Activated T-helper 1 cell treated with anti-CD3 and anti-CD28 coated beads, Interleukin-12 subunit alpha, Interleukin-12 subunit beta, Interleukin-2, Interleukin-4 antibody, amounts not matched to agents 30 ng/mL and 10 ng/mL and 1 ng/mL, durations not matched to agents 14 hours and 24 hours and 36 hours (primary cell): ENCODE measurements around the gene ZC3H7A. TPM values are rescaled to one million over a fixed set of nuclear protein-coding genes. Genes with fewer than 3 reads are reported as not detected.
"Not testable (repeated sequence)": the region's sequence is repeated elsewhere in the genome, so short reads cannot be mapped to it uniquely, and the experiment has no call there.

Experiments
- DNase-seq: peaks from one replicate; pipeline ENCODE4 v3.0.0; 2021; ENCODE audit warnings: low spot score
- H3K27ac Mint-ChIP-seq: one replicate; pipeline ENCODE4 v1.8.0; 2021; ENCODE audit warnings: mild to moderate bottlenecking, mixed read lengths
- H3K27me3 Mint-ChIP-seq: one replicate; pipeline ENCODE4 v1.8.0; 2022; ENCODE audit warnings: mild to moderate bottlenecking, moderate library complexity, mixed read lengths; ENCODE audit not compliant: insufficient read depth
- H3K36me3 Mint-ChIP-seq: one replicate; pipeline ENCODE4 v1.8.0; 2021; ENCODE audit warnings: low read depth, mixed read lengths
- H3K4me1 Mint-ChIP-seq: one replicate; pipeline ENCODE4 v1.8.0; 2021; ENCODE audit warnings: low read depth, mixed read lengths
- H3K4me3 Mint-ChIP-seq: one replicate; pipeline ENCODE4 v1.8.0; 2021; ENCODE audit warnings: mild to moderate bottlenecking, moderate library complexity, mixed read lengths
- H3K9me3 Mint-ChIP-seq: one replicate; pipeline ENCODE4 v1.8.0; 2021; ENCODE audit warnings: mixed read lengths
- intact Hi-C: fragments of 100-400 bp; cut with micrococcal nuclease; formaldehyde crosslinking; loops from one replicate; pipeline ENCODE4 v1.15.1; 2024
- total RNA-seq: library from RNA; stranded (reverse); gene quantifications from 2 replicates; pipeline ENCODE4 v1.2.3, GENCODE V29; 2022

Gene ZC3H7A
- total RNA-seq = 71.0 and 78.9 TPM in 2 replicates

GRCh38 chr16:11797166-11797956, at the start of gene ZC3H7A:
TSS of gene ZC3H7A (minus strand) at chr16:11797258. CDS start at chr16:11782354, 14,904 bp downstream.
- H3K27me3 Mint-ChIP-seq = no peaks in the 10 kb centered on the region
- H3K36me3 Mint-ChIP-seq = peaks cover 37% of the 10 kb centered on the region
- peak; percentile 95 for DNase-seq
- intact Hi-C loops = loop anchor here (1.0 to 5.0 kb wide), 9 partner anchors 14 to 855 kb away; partner anchors contain the start of genes CLEC16A, DEXI and TXNDC11
- H3K9me3 Mint-ChIP-seq = no peaks in the 10 kb centered on the region
- H3K4me3 Mint-ChIP-seq = peak within 1 kb of the TSS; percentile 92
- peaks cover 75% of the 10 kb centered on the region for H3K4me1 Mint-ChIP-seq
- H3K27ac Mint-ChIP-seq = peak within 1 kb of the TSS; percentile 94

GRCh38 chr16:11844499-11844898, 47.4 kb upstream of the ZC3H7A start:
- no peak overlapping the region for H3K27ac Mint-ChIP-seq
- peaks cover 61% of the 10 kb centered on the region for H3K36me3 Mint-ChIP-seq
- H3K9me3 Mint-ChIP-seq = no peaks in the 10 kb centered on the region

GRCh38 chr16:11843861-11844260, 46.8 kb upstream of the ZC3H7A start:
- no peak overlapping the region for H3K4me3 Mint-ChIP-seq
- intact Hi-C loops = no loop called here
- H3K27me3 Mint-ChIP-seq = no peaks in the 10 kb centered on the region
- H3K27ac Mint-ChIP-seq = no peak overlapping the region
- peaks cover 60% of the 10 kb centered on the region for H3K36me3 Mint-ChIP-seq
- DNase-seq = no peak
- H3K9me3 Mint-ChIP-seq = no peaks in the 10 kb centered on the region
- peaks cover 26% of the 10 kb centered on the region for H3K4me1 Mint-ChIP-seq

More at GRCh38 chr16:11844499-11844898, 47.4 kb upstream of the ZC3H7A start:
- H3K4me1 Mint-ChIP-seq = peaks cover 31% of the 10 kb centered on the region
- H3K27me3 Mint-ChIP-seq = no peaks in the 10 kb centered on the region
- no peak for DNase-seq
- intact Hi-C loops = no loop called here
- H3K4me3 Mint-ChIP-seq = no peak overlapping the region

- H3K4me3 Mint-ChIP-seq = no peak overlapping the region
- DNase-seq = no peak
- no peaks in the 10 kb centered on the region for H3K27me3 Mint-ChIP-seq
- no peaks in the 10 kb centered on the region for H3K9me3 Mint-ChIP-seq
- H3K27ac Mint-ChIP-seq = no peak overlapping the region
- H3K36me3 Mint-ChIP-seq = peaks cover 56% of the 10 kb centered on the region
- intact Hi-C loops = no loop called here
- peaks cover 19% of the 10 kb centered on the region for H3K4me1 Mint-ChIP-seq
Observed at GRCh38 chr16:11843206-11843605, 46.1 kb upstream of the ZC3H7A start.

GRCh38 chr16:11841026-11841425, 44.0 kb upstream of the ZC3H7A start:
- Mint-ChIP-seq H3K27ac (no peak overlapping the region), H3K4me1 (peaks cover 15% of the 10 kb centered on the region), H3K4me3 (no peak overlapping the region), H3K27me3 (no peaks in the 10 kb centered on the region), H3K9me3 (no peaks in the 10 kb centered on the region), H3K36me3 (peaks cover 55% of the 10 kb centered on the region)
- intact Hi-C loops = no loop called here
- no peak for DNase-seq

- Mint-ChIP-seq H3K9me3 (no peaks in the 10 kb centered on the region), H3K4me3 (no peak overlapping the region), H3K36me3 (peaks cover 36% of the 10 kb centered on the region), H3K27me3 (no peaks in the 10 kb centered on the region), H3K27ac (no peak overlapping the region), H3K4me1 (peaks cover 5% of the 10 kb centered on the region)
- no peak for DNase-seq
- intact Hi-C loops = no loop called here
Observed at GRCh38 chr16:11836650-11837244, 39.7 kb upstream of the ZC3H7A start.

- DNase-seq = no peak
- no peaks in the 10 kb centered on the region for H3K9me3 Mint-ChIP-seq
- peaks cover 5% of the 10 kb centered on the region for H3K4me1 Mint-ChIP-seq
- H3K27ac Mint-ChIP-seq = no peak overlapping the region
- intact Hi-C loops = no loop called here
- peaks cover 32% of the 10 kb centered on the region for H3K36me3 Mint-ChIP-seq
- H3K27me3 Mint-ChIP-seq = no peaks in the 10 kb centered on the region
- no peak overlapping the region for H3K4me3 Mint-ChIP-seq
Observed at GRCh38 chr16:11835891-11836649, 39.0 kb upstream of the ZC3H7A start.

GRCh38 chr16:11835309-11835708, 38.3 kb upstream of the ZC3H7A start:
- peaks cover 5% of the 10 kb centered on the region for H3K4me1 Mint-ChIP-seq
- DNase-seq = no peak
- H3K9me3 Mint-ChIP-seq = no peaks in the 10 kb centered on the region
- peaks cover 29% of the 10 kb centered on the region for H3K36me3 Mint-ChIP-seq
- no peak overlapping the region for H3K27ac Mint-ChIP-seq
- no peaks in the 10 kb centered on the region for H3K27me3 Mint-ChIP-seq
- H3K4me3 Mint-ChIP-seq = no peak overlapping the region
- intact Hi-C loops = no loop called here

GRCh38 chr16:11833951-11834695, 37.1 kb upstream of the ZC3H7A start:
- Mint-ChIP-seq H3K4me1 (no peaks in the 10 kb centered on the region), H3K4me3 (no peak overlapping the region), H3K27me3 (no peaks in the 10 kb centered on the region), H3K9me3 (no peaks in the 10 kb centered on the region), H3K36me3 (peaks cover 19% of the 10 kb centered on the region), H3K27ac (no peak overlapping the region)
- intact Hi-C loops = no loop called here
- DNase-seq = no peak

- H3K27me3 Mint-ChIP-seq = peaks cover 3% of the 10 kb centered on the region
- no peak for DNase-seq
- H3K4me3 Mint-ChIP-seq = no peak overlapping the region
- no peaks in the 10 kb centered on the region for H3K9me3 Mint-ChIP-seq
- H3K36me3 Mint-ChIP-seq = no peaks in the 10 kb centered on the region
- H3K4me1 Mint-ChIP-seq = no peaks in the 10 kb centered on the region
- intact Hi-C loops = no loop called here
- H3K27ac Mint-ChIP-seq = no peak overlapping the region
Observed at GRCh38 chr16:11828696-11829095, 31.6 kb upstream of the ZC3H7A start.

GRCh38 chr16:11825520-11826165, 28.6 kb upstream of the ZC3H7A start:
- H3K36me3 Mint-ChIP-seq, H3K27me3 Mint-ChIP-seq, H3K4me1 Mint-ChIP-seq, DNase-seq, H3K27ac Mint-ChIP-seq, H3K9me3 Mint-ChIP-seq, intact Hi-C loops, H3K4me3 Mint-ChIP-seq: not testable (repeated sequence)

GRCh38 chr16:11824362-11824761, 27.3 kb upstream of the ZC3H7A start:
- peaks cover 7% of the 10 kb centered on the region for H3K27me3 Mint-ChIP-seq
- no peak for DNase-seq
- intact Hi-C loops = no loop called here
- H3K9me3 Mint-ChIP-seq = no peaks in the 10 kb centered on the region
- H3K4me1 Mint-ChIP-seq = no peaks in the 10 kb centered on the region
- no peak overlapping the region for H3K27ac Mint-ChIP-seq
- H3K36me3 Mint-ChIP-seq = no peaks in the 10 kb centered on the region
- H3K4me3 Mint-ChIP-seq = no peak overlapping the region
